ENCODE data around the gene M6PR.

Gene M6PR

GRCh38 chr12:8897081-8897480 lies 52.4 kb downstream of the M6PR start:
- no peak overlapping the region for H3K4me3 ChIP-seq (ENCODE audit: low read depth, low read length)
- TF ChIP-seq CTCF (IDR thresholded peaks at IDR 0.05; ENCODE audit: low read depth, low read length), result no peak

- no peak for TF ChIP-seq CTCF (IDR thresholded peaks at IDR 0.05; ENCODE audit: low read depth, low read length)
- H3K4me3 ChIP-seq (ENCODE audit: low read depth, low read length), result no peak overlapping the region
Observed at GRCh38 chr12:8894986-8895385, 54.5 kb downstream of the M6PR start.

GRCh38 chr12:8894378-8894777 lies 55.1 kb downstream of the M6PR start:
- H3K4me3 ChIP-seq (ENCODE audit: low read depth, low read length), result no peak overlapping the region
- TF ChIP-seq CTCF (IDR thresholded peaks at IDR 0.05; ENCODE audit: low read depth, low read length), result no peak

- H3K4me3 ChIP-seq (ENCODE audit: low read depth, low read length), result no peak overlapping the region
- no peak for TF ChIP-seq CTCF (IDR thresholded peaks at IDR 0.05; ENCODE audit: low read depth, low read length)
Observed at GRCh38 chr12:8891976-8892375, 57.5 kb downstream of the M6PR start.

Measured in WI38 (cell line).